Measurements from ENCODE around the gene STX19. TPM values are rescaled to one million over a fixed set of nuclear protein-coding genes. Genes with fewer than 3 reads are reported as not detected.

Gene STX19
- total RNA-seq, 1 experiment from 2014 or later = 5.2 TPM

- DNase-seq = no peak
- intact Hi-C loops (cut with micrococcal nuclease; ENCODE audit: unreplicated experiment) = loop anchor here (1.0 kb wide), 1 partner anchor 65 kb away; no protein-coding TSS in a partner anchor
- H3K4me3 Mint-ChIP-seq (ENCODE audit: low read depth, unreplicated experiment) = no peak overlapping the region
- CTCF ChIA-PET = interaction anchor here (1.0 kb wide), 1 partner anchor 45 kb away, joined by 4 read pairs; no protein-coding TSS in a partner anchor
- H3K36me3 Mint-ChIP-seq (ENCODE audit: insufficient read depth, unreplicated experiment) = no peaks in the 10 kb centered on the region
- TF ChIP-seq CTCF (IDR thresholded peaks at IDR 0.05; ENCODE audit: unreplicated experiment) = no peak
- peaks cover 17% of the 10 kb centered on the region for H3K4me1 Mint-ChIP-seq (ENCODE audit: low read depth, unreplicated experiment)
- no TSS peak for BruUV-seq (replicated peaks)
- no peaks in the 10 kb centered on the region for H3K27me3 Mint-ChIP-seq (ENCODE audit: unreplicated experiment)
- H3K9me3 Mint-ChIP-seq (ENCODE audit: low read depth, unreplicated experiment) = peaks cover 4% of the 10 kb centered on the region
- H3K27ac Mint-ChIP-seq (ENCODE audit: unreplicated experiment) = no peak overlapping the region
Measured at GRCh38 chr3:94069194-94069813, 40.9 kb upstream of the STX19 start.

GRCh38 chr3:94066506-94067500 is 38.4 kb upstream of the STX19 start:
- H3K27ac Mint-ChIP-seq (ENCODE audit: unreplicated experiment) = no peak overlapping the region
- BruUV-seq (replicated peaks) = no TSS peak
- H3K4me3 Mint-ChIP-seq (ENCODE audit: low read depth, unreplicated experiment) = no peak overlapping the region
- CTCF ChIA-PET = no interaction called here
- no peak for TF ChIP-seq CTCF (IDR thresholded peaks at IDR 0.05; ENCODE audit: unreplicated experiment)
- H3K27me3 Mint-ChIP-seq (ENCODE audit: unreplicated experiment) = no peaks in the 10 kb centered on the region
- peaks cover 17% of the 10 kb centered on the region for H3K4me1 Mint-ChIP-seq (ENCODE audit: low read depth, unreplicated experiment)
- H3K36me3 Mint-ChIP-seq (ENCODE audit: insufficient read depth, unreplicated experiment) = peaks cover 24% of the 10 kb centered on the region
- no peak for DNase-seq
- intact Hi-C loops (cut with micrococcal nuclease; ENCODE audit: unreplicated experiment) = no loop called here
- H3K9me3 Mint-ChIP-seq (ENCODE audit: low read depth, unreplicated experiment) = peaks cover 4% of the 10 kb centered on the region

GRCh38 chr3:94065819-94066480 is 37.6 kb upstream of the STX19 start:
- no peak for DNase-seq
- H3K4me3 Mint-ChIP-seq (ENCODE audit: low read depth, unreplicated experiment) = no peak overlapping the region
- CTCF ChIA-PET = no interaction called here
- TF ChIP-seq CTCF (IDR thresholded peaks at IDR 0.05; ENCODE audit: unreplicated experiment) = no peak
- peaks cover 24% of the 10 kb centered on the region for H3K36me3 Mint-ChIP-seq (ENCODE audit: insufficient read depth, unreplicated experiment)
- no TSS peak for BruUV-seq (replicated peaks)
- peaks cover 17% of the 10 kb centered on the region for H3K4me1 Mint-ChIP-seq (ENCODE audit: low read depth, unreplicated experiment)
- no peaks in the 10 kb centered on the region for H3K27me3 Mint-ChIP-seq (ENCODE audit: unreplicated experiment)
- peaks cover 4% of the 10 kb centered on the region for H3K9me3 Mint-ChIP-seq (ENCODE audit: low read depth, unreplicated experiment)
- H3K27ac Mint-ChIP-seq (ENCODE audit: unreplicated experiment) = no peak overlapping the region
- intact Hi-C loops (cut with micrococcal nuclease; ENCODE audit: unreplicated experiment) = loop anchor here (2.0 kb wide), 1 partner anchor 223 kb away; no protein-coding TSS in a partner anchor

- no peak for TF ChIP-seq CTCF (IDR thresholded peaks at IDR 0.05; ENCODE audit: unreplicated experiment)
- no peak overlapping the region for H3K4me3 Mint-ChIP-seq (ENCODE audit: low read depth, unreplicated experiment)
- no peak overlapping the region for H3K27ac Mint-ChIP-seq (ENCODE audit: unreplicated experiment)
- H3K4me1 Mint-ChIP-seq (ENCODE audit: low read depth, unreplicated experiment) = peaks cover 17% of the 10 kb centered on the region
- peaks cover 24% of the 10 kb centered on the region for H3K36me3 Mint-ChIP-seq (ENCODE audit: insufficient read depth, unreplicated experiment)
- BruUV-seq (replicated peaks) = no TSS peak
- peaks cover 4% of the 10 kb centered on the region for H3K9me3 Mint-ChIP-seq (ENCODE audit: low read depth, unreplicated experiment)
- intact Hi-C loops (cut with micrococcal nuclease; ENCODE audit: unreplicated experiment) = loop anchor here (2.0 kb wide), 1 partner anchor 222 kb away; no protein-coding TSS in a partner anchor
- H3K27me3 Mint-ChIP-seq (ENCODE audit: unreplicated experiment) = no peaks in the 10 kb centered on the region
- DNase-seq = no peak
- CTCF ChIA-PET = no interaction called here
Measured at GRCh38 chr3:94065122-94065521, 36.7 kb upstream of the STX19 start.
